HG02943 (cell line): ENCODE data around the gene EMILIN2.

ENCODE experiments used
- ATAC-seq: cut with Tn5 transposase; IDR thresholded peaks from one replicate; pipeline ENCODE4 v1.9.1; 2021; ENCODE audit warnings: mild to moderate bottlenecking, low read depth, moderate library complexity; ENCODE audit not compliant: unreplicated experiment

Gene EMILIN2

DNA sequence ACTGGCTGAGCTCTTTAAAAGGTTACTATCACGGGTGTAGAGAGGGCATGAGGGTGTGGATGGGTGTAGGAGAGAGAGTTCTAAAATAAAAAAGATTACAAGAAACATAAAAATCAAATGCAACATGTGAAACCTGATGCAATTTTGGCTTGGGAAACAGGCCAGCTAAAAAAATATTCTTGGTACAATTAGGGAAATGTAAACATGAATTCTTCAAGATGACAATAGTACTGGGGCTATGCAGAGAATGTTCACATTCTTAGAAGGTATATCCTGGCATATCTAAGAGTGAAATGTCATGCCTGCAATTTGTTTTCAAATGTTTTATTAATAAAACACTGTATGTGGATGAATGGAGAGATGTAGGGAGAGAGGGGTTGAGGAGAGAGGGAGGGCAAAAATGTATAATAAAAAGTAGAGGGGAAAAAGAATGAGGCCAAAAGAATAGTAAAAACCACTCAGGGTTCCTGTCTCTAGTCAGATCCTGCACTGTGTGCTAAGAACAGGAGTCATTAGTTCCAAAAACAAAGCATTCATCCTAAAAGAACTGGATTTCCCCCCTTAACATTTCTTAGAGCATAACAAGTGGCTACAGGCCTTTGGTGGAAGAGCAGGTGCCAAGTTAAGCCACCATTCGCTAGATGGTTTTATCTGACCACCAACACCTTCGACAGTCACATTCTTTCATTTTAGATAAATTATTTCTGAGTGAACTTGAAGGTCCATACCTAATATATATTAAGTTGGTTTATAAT, 88.8 kb downstream of the EMILIN2 start:
- ATAC-seq: no peak

DNA sequence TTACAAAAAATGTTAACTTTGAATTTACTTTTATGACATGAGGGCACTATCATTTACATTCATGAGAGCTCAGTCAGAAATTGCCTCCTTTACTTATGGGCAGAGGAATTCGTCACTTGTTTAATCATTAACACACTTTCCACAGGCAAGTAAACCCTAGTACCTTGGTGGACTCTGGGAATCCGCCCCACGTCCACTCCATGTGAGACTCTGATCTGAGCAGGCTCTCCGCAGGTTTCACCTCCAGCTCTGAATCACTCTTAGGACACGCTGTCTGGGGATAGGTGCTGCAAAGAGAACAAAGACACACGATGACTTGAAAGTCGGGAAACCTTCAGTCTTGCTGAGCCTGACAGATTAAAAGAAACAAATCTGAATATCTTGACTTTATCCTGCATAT, 92.5 kb downstream of the EMILIN2 start:
- ATAC-seq: no peak

DNA sequence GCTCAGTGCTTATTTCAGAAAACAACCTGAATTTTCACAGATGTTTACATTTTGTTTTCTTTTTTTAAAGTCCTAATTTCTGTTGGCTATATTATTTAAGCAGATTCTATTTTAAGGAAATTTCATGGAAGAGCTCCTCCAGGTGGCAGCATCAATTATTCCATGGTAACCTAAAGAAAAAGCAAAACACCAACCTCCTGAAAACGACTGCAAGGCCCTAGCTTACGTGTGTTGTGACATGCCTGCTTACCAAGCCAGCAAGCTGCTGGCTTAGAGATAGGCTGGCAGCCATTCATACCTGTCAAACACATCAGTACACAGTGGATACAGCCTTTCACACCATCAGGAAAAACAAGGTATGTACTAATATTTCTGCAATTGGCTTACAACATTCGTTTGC, 101.2 kb downstream of the EMILIN2 start:
- no peak for ATAC-seq

DNA sequence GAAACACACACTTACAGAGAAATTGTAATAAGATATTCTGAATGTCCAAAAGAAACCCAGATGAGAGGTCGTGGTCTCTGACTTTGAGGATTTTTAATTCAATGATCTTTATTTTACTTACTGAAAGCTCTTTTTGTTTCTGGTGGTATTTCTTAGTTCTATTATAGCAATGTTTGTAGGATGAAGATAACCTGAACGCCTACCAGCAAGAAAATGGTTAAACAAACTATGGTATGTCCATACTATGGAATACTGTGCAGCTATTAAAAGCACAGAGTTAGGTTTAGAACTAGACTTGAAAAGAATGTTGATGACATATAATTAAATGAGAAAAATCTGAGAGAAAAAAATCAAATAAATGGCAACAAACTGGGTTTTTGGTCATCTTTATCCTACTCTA, 105.8 kb downstream of the EMILIN2 start:
- ATAC-seq: no peak

DNA sequence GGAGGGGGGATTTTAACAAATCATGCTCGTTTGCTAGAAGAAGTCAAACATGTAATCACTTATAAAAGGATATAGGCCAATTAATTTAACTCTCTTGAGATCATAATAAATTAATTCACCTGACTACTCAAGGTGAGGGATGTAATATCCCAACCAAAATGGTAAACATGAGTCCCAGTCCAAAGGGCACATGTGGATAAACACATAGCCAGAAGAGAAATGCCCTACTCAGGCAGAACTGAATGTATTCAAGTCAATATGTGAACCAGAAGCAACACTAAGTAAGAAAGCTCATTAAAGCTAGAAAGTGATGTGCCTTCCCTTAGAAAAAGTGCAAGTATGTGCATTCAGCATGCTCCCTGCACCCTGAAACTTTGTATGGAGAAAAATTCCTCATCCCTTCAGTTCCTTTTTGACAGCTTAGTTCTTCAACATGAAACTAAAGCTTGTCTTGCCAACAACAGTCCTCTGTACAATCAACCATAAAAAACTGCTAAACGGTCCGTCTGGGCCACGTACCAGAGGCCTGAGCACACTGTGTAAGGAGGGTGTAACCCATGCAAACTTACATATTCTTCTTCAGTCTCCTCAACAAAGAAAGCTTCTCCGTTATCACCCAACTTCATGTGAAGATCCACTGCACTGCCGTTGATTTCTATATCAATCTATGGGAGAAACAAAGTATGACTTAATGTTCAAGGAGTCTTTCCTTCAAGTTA, 107.3 kb downstream of the EMILIN2 start:
- no peak for ATAC-seq

DNA sequence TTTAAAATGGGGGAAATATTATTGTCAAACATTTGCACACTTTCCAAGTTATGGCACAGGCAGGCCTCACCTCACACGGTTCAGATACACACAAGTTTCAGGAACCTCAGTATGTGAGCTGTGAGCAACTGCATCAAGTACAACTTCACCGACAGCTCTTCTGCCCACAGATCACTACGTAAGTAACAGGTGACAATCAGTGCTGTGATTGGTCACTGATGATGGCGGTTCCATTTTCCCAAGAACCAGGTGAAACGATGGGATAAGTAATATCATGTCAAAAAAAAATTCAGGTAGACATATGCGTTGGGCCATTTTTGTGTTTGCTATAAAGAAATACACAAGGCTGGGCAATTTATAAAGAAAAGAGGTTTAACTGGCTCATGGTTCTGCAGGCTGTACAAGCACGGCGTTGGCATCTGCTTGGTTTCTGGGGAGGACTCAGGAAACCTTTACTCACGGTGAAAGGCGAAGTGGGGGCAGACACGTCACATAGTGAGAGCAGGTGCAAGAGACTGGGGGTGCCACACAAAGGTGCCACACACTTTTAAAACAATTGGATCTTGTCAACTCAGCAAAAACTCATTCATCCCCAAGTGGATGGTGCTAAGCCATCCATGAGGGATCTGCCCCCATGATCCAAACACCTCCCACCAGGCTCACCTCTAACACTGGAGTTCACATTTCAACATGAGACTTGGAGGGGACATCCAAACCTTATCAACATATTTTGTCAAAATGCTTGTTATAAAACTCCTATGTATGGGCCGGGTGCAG, 108.3 kb downstream of the EMILIN2 start:
- ATAC-seq: no peak

DNA sequence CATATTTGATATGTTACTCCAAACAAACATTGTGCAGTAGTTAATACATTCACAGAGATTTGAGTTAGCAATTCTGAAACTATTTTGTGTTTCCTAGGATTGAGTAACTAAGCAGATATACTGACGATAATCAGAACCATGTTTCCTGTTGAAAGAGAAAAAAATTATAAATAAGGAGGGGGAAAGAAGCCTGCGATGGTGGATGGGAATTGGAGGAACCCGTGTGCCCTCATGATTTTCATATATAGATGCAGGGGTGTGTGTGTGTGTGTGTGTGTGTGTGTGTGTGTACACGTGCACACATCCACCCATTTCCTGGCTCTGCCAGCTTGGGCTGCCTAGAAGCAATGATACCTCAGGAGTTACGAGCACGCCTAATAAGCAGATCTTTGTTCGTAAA, 109.2 kb downstream of the EMILIN2 start:
- ATAC-seq: no peak

DNA sequence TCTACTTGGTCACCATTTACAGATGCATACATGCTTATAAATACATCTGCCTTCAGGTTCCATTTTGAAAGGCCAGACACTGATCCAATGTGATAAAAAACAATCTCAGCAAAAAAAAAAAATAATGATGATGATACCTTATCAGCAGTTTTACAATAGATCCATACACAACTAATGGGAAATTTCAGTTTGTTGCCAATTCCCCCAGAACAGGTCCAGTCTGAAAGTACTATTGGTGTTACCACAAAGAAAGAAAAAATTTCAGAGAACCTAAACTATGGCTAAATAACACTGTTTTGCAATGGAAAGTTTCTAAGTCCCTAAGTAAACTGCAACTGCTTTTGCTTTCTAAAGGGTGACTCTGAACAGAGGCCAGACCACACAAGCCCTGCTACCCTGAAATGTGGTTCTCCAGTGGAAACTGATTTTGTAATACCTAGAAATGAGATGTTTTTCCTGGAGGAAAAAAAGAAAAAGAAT, 112.1 kb downstream of the EMILIN2 start:
- ATAC-seq: no peak

DNA sequence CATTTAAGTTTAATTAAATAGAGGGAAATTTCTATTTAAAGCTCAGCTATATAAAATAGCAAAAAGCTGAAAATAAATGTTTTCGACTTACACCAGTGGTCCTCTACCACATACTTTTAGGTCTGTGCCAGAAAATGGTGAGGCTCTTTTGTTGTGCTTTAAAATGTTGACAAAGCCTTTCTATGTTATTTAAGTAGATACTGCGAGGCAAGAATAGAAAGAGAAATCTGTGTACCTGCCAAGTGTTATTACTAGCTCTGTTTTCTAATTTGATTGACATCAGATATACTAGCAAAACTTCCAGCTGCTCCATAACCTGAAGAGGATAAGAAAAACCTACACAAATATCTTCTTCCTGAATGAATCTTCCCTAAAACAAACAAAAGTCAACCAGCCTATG, 112.5 kb downstream of the EMILIN2 start:
- ATAC-seq: no peak

DNA sequence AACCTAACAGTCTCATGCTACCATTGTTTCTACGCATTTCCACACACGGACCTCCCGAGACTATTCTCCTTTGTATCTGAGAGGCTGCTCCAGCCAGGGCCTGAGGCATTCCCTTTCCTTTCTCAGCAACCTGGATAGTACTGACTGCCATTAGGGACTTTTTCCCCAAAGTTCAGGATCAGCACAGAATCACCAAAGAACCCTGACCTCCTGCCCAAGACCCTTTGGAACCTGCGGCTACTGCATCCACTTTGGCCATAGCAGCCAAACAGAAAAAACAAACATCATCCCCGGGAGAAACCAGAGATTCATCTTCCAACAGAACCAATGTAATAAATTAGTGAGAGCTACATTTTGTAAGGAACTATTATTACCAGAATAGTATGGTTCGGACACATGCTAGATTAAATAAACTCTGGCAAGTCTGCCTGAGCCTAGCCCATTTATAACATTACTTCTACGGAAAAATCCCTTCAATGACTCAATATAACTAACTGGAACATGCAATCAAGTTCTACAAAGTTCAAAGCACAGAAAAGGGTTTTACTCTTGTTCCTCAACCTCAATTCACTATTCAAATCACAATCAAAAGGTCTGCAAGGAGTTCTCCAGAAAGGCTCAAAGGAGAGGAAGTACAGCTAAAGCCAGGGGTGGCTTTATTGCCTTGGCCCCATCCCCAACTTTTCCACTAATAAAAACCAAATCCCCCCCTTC, 114.3 kb downstream of the EMILIN2 start:
- ATAC-seq: no peak

DNA sequence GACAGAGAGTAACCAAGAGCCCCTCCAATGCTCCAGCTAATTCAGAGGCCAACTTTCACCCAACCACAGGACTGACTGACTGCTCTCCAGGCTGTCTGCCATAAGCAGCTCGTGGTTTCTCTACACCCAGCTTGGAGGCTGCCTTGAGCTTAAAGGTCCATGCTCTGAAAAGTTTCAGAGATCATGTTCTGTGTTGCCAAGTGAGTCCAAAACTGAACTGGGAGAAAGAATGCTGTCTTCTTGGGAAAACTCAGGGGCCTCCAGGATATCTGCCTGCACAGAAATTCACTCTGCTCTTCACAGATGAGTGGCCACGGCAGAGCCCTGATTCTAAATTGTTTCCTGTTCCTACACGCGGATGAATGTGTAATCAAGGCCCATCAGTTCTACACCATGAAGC, 115.0 kb downstream of the EMILIN2 start:
- no peak for ATAC-seq

DNA sequence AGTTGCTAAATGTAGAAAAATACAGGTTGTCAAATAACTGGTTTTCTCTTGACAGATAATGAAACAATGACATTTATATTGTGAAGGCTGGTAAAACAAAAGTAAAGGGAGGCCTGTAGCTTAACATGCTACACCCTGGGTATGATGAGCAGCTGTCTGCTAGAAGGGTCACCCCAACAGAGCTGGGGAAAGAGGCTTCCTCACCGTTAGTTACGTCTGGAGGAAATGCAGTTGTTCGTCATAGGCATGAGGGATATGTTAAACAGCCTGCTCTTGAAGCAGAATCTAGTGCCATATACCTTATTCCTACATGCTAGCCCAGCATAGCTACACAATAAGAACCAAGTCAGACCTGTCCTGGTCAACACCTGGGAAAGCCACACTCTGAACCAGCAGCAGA, 116.2 kb downstream of the EMILIN2 start:
- no peak for ATAC-seq

DNA sequence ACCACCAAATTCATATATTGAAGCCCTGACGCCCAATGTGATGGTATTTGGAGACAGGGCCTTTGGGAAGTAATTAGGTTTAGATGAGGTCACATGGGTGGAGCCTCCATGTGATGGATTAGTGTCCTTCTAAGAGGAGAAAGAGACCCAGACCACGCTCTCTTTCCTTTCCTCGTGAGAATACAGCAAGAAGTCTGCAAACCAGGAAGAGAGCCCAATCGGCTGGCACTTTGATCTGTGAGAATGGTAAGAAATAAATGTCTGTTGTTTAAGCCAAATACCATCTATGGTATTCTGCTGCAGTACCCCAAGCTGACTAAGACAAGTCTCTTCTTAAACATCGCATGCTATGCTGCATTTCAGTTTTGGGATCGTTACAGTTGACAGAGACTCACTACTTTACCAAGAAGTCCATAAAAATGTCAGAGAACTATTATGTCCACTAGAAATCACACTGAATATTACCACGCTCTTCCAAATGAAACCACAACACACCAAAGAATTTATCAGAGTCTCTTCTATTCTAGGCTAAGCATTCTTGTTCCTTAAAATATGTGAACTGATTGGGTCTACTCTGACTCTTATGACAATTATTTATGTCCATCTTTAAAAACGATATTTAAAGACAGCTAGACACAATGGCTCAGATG, 117.7 kb downstream of the EMILIN2 start:
- no peak for ATAC-seq
